ENCODE measurements around the gene FES.

- no peak for TF ChIP-seq CTCF (IDR thresholded peaks at IDR 0.05)
- no peak for TF ChIP-seq POLR2A (IDR thresholded peaks at IDR 0.05)
These were observed 6.3 kb upstream of the FES start for GRCh38 chr15:90877996-90878395.
